ENCODE results near the gene MYO1D. TPM values are rescaled to one million over a fixed set of nuclear protein-coding genes. Genes with fewer than 3 reads are reported as not detected.

Gene MYO1D
- total RNA-seq, 1 experiment from 2014 or later: 35.7 TPM

- no peak overlapping the region for H2AFZ ChIP-seq (ENCODE audit: low read depth, low read length, poor library complexity, severe bottlenecking)
- H4K20me1 ChIP-seq (ENCODE audit: insufficient read depth): no peaks in the 10 kb centered on the region
- ATAC-seq: no peak
- H3K27me3 ChIP-seq (ENCODE audit: insufficient read depth, low read length): no peaks in the 10 kb centered on the region
- no peaks in the 10 kb centered on the region for H3K9me3 ChIP-seq (ENCODE audit: control insufficient read depth in 1 of 2, insufficient read depth in 1 of 2, low read depth in 1 of 2, low read length in 2 of 2)
- H3K4me3 ChIP-seq (replicated peaks in 1 of 2; ENCODE audit: low read depth in 1 of 2, low read length in 2 of 2): no peak overlapping the region
- BruUV-seq (replicated peaks): no TSS peak
- H3K9ac ChIP-seq (ENCODE audit: low read length): no peak overlapping the region
- no peak overlapping the region for H3K27ac ChIP-seq (ENCODE audit: low read depth, low read length)
- no peak for DNase-seq (ENCODE audit: low read depth, low spot score)
- CTCF ChIA-PET: no interaction called here
- no peaks in the 10 kb centered on the region for H3K9me2 ChIP-seq (ENCODE audit: insufficient read depth)
- peaks cover 0 to 9% of the 10 kb centered on the region in 2 experiments; a peak in 1 of 4 replicates for H3K4me1 ChIP-seq (ENCODE audit: control insufficient read depth in 1 of 2, insufficient read depth in 2 of 2, low read length in 2 of 2)
- TF ChIP-seq CBX3 (IDR thresholded peaks at IDR 0.05; ENCODE audit: low read depth) (no peak), RAD21 (IDR thresholded peaks at IDR 0.05; ENCODE audit: low read depth) (no peak), ZNF274 (IDR thresholded peaks at IDR 0.05; ENCODE audit: low read depth, low read length) (no peak), ELF1 (IDR thresholded peaks at IDR 0.05; ENCODE audit: borderline replicate concordance, low read depth) (no peak), FOSL1 (IDR thresholded peaks at IDR 0.05; ENCODE audit: low read depth) (0 out of 2 replicates have a peak, but pooled peaks have one; percentile 27), ATF3 (IDR thresholded peaks at IDR 0.05) (no peak), CEBPB (IDR thresholded peaks at IDR 0.05; ENCODE audit: low read depth) (no peak), SRF (IDR thresholded peaks at IDR 0.05; ENCODE audit: low read depth) (no peak), SIN3A (IDR thresholded peaks at IDR 0.05; ENCODE audit: low read depth) (no peak), JUND (IDR thresholded peaks at IDR 0.05) (peak; percentile 43; the same call in 1 of the 2 replicates), POLR2A (IDR thresholded peaks at IDR 0.05; ENCODE audit: borderline replicate concordance, extremely low read depth, insufficient read depth, insufficient read length) (no peak), SP1 (IDR thresholded peaks at IDR 0.05; ENCODE audit: low read depth) (peak; percentile 15; the same call in 1 of the 2 replicates), EZH2 (IDR thresholded peaks at IDR 0.05) (no peak), POLR2AphosphoS5 (IDR thresholded peaks at IDR 0.05; ENCODE audit: low read depth, low read length) (no peak), ZFX (IDR thresholded peaks at IDR 0.05) (no peak)
- TF ChIP-seq, protein P1, sequence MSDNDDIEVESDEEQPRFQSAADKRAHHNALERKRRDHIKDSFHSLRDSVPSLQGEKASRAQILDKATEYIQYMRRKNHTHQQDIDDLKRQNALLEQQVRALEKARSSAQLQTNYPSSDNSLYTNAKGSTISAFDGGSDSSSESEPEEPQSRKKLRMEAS (IDR thresholded peaks at IDR 0.05): no peak
- TF ChIP-seq, protein P2, sequence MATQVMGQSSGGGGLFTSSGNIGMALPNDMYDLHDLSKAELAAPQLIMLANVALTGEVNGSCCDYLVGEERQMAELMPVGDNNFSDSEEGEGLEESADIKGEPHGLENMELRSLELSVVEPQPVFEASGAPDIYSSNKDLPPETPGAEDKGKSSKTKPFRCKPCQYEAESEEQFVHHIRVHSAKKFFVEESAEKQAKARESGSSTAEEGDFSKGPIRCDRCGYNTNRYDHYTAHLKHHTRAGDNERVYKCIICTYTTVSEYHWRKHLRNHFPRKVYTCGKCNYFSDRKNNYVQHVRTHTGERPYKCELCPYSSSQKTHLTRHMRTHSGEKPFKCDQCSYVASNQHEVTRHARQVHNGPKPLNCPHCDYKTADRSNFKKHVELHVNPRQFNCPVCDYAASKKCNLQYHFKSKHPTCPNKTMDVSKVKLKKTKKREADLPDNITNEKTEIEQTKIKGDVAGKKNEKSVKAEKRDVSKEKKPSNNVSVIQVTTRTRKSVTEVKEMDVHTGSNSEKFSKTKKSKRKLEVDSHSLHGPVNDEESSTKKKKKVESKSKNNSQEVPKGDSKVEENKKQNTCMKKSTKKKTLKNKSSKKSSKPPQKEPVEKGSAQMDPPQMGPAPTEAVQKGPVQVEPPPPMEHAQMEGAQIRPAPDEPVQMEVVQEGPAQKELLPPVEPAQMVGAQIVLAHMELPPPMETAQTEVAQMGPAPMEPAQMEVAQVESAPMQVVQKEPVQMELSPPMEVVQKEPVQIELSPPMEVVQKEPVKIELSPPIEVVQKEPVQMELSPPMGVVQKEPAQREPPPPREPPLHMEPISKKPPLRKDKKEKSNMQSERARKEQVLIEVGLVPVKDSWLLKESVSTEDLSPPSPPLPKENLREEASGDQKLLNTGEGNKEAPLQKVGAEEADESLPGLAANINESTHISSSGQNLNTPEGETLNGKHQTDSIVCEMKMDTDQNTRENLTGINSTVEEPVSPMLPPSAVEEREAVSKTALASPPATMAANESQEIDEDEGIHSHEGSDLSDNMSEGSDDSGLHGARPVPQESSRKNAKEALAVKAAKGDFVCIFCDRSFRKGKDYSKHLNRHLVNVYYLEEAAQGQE (IDR thresholded peaks at IDR 0.05; ENCODE audit: low read depth): no peak
- POLR2A ChIA-PET: no interaction called here
- RAD21 ChIA-PET (ENCODE audit: low non-redundant PET in 1 of 2, low total read pairs in 2 of 2, uncharacterized antibody in 2 of 2, unreplicated experiment in 2 of 2): no interaction called here
- H3K4me2 ChIP-seq (ENCODE audit: low read length): peak overlapping the region; percentile 4; the same call in 1 of the 2 replicates
- no peaks in the 10 kb centered on the region for H3K36me3 ChIP-seq (ENCODE audit: control insufficient read depth in 1 of 2, insufficient read depth in 2 of 2, low read length in 2 of 2)
- no peaks in the 10 kb centered on the region for H3K79me2 ChIP-seq (ENCODE audit: insufficient read depth, low read length)
- intact Hi-C loops (cut with micrococcal nuclease): no loop called here
These were observed 325.6 kb downstream of the MYO1D start for GRCh38 chr17:32551186-32551955.

All from HCT116 (cell line).